ENCODE data around the gene CYTH1. TPM values are rescaled to one million over a fixed set of nuclear protein-coding genes. Genes with fewer than 3 reads are reported as not detected.

The CYTH1 gene
- total RNA-seq, 6 experiments from 2014 or later: 7.7 to 15.3 (median 10.9) TPM

- Mint-ChIP-seq H3K4me3 (no peak overlapping the region), H3K36me3 (ENCODE audit: low read depth) (no peaks in the 10 kb centered on the region; the same call in 1 of the 2 replicates), H3K9me3 (no peaks in the 10 kb centered on the region), H3K4me1 (ENCODE audit: low read depth) (no peaks in the 10 kb centered on the region), H3K27me3 (ENCODE audit: insufficient read depth) (peaks cover 15% of the 10 kb centered on the region), H3K27ac (no peak overlapping the region)
- TF ChIP-seq CTCF (IDR thresholded peaks at IDR 0.05): no peak
- DNase-seq: no peak
Measured at GRCh38 chr17:78637643-78638420, 144.2 kb downstream of the CYTH1 start.

DNA sequence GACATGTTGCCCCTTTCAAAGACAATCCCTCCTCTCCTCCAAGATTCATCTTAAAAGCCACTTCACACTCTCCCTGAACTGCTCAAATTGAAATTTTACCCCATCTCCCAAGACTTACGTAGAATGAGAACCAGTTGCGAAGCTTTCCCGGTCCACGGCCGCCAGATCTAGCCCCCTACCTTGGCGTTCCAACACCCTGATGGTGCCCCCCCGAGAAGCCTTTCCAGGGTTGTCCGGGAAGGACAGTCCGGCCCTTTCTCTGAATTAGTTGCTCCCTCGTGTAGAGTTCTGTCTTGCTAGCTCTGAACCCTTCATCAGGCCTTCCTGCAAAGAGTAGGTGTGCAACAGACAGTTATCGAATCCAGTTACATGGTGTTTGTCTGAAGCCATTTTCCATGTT, 144.9 kb downstream of the CYTH1 start:
- Mint-ChIP-seq H3K27ac (no peak overlapping the region), H3K27me3 (ENCODE audit: insufficient read depth) (peaks cover 12% of the 10 kb centered on the region)

DNA sequence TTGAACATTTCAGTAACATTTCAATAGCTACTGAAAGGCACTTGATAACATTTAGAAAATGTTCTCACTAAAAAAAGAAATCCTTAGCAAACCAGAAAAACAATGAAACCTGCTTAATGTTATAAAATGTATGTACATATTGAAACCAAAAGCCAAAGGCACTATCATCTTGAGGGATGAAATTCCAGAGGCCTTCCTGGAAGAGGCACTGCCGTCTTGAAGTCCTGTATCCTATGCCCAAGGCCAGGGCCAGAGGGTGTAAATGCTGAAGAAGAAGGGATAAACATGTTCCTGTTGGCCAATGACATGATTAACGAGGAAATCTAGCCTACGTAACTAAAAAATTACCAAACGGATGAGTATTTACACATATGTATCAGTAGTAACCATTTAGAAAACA, 147.9 kb downstream of the CYTH1 start:
- no peaks in the 10 kb centered on the region; the same call in 1 of the 2 replicates for H3K36me3 Mint-ChIP-seq (ENCODE audit: low read depth)
- no peak for TF ChIP-seq CTCF (IDR thresholded peaks at IDR 0.05)
- no peak overlapping the region for H3K27ac Mint-ChIP-seq

More for the DNA sequence above, 144.9 kb downstream of the CYTH1 start:
- Mint-ChIP-seq H3K9me3 (no peaks in the 10 kb centered on the region), H3K4me1 (ENCODE audit: low read depth) (no peaks in the 10 kb centered on the region), H3K36me3 (ENCODE audit: low read depth) (no peaks in the 10 kb centered on the region; the same call in 1 of the 2 replicates), H3K4me3 (no peak overlapping the region)
- TF ChIP-seq CTCF (IDR thresholded peaks at IDR 0.05): no peak
- no peak for DNase-seq

DNA sequence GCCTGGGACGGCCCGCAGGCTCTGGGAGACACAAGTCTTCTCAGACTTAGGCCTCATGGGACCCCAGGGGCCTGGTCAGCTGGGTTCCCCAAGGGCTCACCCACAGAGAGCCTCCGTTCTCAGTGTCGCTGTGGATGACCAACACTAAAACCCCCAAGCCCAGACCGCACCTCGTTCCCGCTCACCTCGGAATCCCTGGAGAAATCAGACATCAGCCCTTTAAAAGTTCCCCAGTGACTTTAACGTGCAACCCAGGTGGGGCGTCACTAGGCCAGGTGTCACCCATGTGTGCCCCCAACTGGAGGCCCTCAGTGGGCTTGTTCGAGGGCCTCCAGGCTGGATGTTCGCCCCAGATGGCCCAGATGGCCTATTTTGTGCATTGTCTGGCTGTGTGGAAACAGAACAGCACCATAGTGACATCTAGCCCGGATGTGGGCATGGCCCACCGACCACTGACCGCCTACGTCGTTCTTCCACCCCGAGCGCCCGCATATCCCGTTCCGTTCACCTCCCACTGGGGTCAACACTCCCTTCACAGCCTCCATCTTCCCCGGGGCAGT, 152.6 kb downstream of the CYTH1 start:
- TF ChIP-seq CTCF (IDR thresholded peaks at IDR 0.05): no peak
- Mint-ChIP-seq H3K9me3 (no peaks in the 10 kb centered on the region), H3K27me3 (ENCODE audit: insufficient read depth) (peaks cover 18% of the 10 kb centered on the region), H3K36me3 (ENCODE audit: low read depth) (no peaks in the 10 kb centered on the region), H3K4me1 (ENCODE audit: low read depth) (no peaks in the 10 kb centered on the region), H3K4me3 (no peak overlapping the region), H3K27ac (no peak overlapping the region)
- DNase-seq: no peak

More for the DNA sequence above, 147.9 kb downstream of the CYTH1 start:
- no peaks in the 10 kb centered on the region for H3K4me1 Mint-ChIP-seq (ENCODE audit: low read depth)
- H3K4me3 Mint-ChIP-seq: no peak overlapping the region
- H3K27me3 Mint-ChIP-seq (ENCODE audit: insufficient read depth): peaks cover 15% of the 10 kb centered on the region
- H3K9me3 Mint-ChIP-seq: no peaks in the 10 kb centered on the region
- DNase-seq: no peak

DNA sequence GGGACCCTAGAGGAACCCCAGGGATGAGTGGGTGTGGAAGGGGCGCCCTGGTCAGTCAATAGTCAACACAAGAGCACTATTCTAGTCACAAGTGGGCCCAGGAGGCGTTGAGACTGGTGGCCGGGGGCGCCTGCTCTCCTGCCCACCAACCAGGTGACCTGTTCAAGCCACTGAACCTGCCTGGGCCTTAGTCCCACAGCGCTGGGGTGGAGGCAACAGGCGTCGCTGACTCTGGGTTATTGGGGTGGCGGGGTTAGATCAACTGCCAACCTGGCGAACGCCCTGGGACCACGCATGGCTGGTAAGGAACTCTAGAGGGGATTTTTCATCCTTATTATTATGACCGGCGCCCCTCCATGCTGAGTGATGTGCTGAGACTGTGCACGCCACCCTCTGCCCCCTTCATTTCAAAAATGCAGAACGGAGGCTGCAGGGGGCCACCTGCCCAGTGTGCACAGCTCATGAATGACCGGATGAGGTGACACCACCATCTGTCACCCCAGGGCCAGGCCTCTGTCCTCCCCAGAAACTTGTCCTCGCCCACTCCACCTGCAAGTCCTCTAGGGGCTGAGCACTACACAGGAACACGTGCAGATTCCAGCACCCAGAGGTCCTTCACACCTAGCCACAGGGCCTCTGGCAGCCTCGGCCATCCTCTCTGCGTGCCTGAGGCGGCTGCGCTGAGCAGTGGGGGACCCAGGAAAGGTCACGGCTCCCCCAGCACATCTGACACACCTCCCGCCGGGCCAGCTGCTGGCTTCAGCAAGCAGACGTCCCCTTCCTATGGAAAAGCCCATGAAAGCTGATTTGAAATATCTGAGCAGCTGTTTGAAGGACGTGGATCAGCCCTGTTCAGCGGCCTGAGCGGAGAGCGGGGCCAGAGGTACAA, 153.3 kb downstream of the CYTH1 start:
- H3K36me3 Mint-ChIP-seq (ENCODE audit: low read depth): no peaks in the 10 kb centered on the region
- no peak overlapping the region for H3K4me3 Mint-ChIP-seq
- H3K4me1 Mint-ChIP-seq (ENCODE audit: low read depth): no peaks in the 10 kb centered on the region
- no peak overlapping the region for H3K27ac Mint-ChIP-seq
- no peak for DNase-seq
- peaks cover 19% of the 10 kb centered on the region for H3K27me3 Mint-ChIP-seq (ENCODE audit: insufficient read depth)
- TF ChIP-seq CTCF (IDR thresholded peaks at IDR 0.05): no peak
- H3K9me3 Mint-ChIP-seq: no peaks in the 10 kb centered on the region
